Cardiac atrium fibroblast (primary cell): Measurements from ENCODE around the gene GPR84. TPM values are rescaled to one million over a fixed set of nuclear protein-coding genes. Genes with fewer than 3 reads are reported as not detected.

Source experiments
- total RNA-seq: library from RNA; depleted of rRNA; stranded (reverse); fragments of >200 nt; gene quantifications from 2 replicates; pipeline ENCODE4 v1.2.3, GENCODE V29; 2015

GPR84 gene
- total RNA-seq: not detected in 2 replicates

DNA sequence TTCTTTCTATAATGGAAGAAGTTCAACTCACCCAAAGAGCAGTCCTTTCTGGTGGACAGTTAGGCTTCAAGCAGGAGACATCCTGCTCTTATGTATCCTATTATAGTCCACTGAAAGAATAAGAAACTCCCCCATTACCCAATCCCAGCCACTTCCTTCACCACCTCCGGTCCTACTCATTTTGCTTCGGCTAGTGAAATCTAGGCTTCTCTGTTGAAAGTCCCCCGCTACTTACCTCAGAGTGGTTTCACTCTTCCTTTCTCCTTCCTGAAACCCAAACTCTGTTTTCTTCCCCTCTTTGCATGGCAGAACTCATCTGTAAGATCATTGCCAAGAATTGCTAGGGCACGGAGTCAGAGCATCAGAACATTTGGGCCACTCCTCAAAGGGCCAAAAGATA lies at the start of gene GPR84:
GPR84 (minus strand) TSS at position 74 of the 400 bp plus-strand sequence. CDS start 635 bp downstream, outside the sequence.

DNA sequence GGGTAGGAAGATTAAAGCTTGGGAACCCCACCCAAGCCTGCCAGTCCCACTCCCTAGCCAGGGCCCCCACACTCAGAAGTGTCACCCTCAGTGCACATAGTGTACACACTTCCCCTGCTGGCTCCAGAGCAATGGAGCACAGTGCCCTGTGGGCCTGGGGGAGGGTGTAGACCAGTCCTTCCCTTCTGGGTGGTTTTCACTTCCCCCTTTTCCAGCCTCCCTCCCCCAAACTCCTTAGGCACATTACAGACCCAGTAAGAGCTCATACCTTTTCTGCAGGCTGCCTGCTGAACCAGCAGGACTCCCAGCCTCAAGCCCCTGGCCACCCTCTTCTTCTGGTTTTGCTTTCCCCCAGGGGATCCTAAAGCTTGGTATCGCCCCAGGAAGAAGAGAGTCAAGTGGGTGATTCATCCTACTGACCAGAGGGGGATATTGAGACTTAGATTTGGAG lies 20.3 kb upstream of the GPR84 start, which contains the start of gene ZNF385A:
ZNF385A (minus strand) TSS at position 143 of the 451 bp plus-strand sequence. CDS start 219 bp downstream, outside the sequence.

DNA sequence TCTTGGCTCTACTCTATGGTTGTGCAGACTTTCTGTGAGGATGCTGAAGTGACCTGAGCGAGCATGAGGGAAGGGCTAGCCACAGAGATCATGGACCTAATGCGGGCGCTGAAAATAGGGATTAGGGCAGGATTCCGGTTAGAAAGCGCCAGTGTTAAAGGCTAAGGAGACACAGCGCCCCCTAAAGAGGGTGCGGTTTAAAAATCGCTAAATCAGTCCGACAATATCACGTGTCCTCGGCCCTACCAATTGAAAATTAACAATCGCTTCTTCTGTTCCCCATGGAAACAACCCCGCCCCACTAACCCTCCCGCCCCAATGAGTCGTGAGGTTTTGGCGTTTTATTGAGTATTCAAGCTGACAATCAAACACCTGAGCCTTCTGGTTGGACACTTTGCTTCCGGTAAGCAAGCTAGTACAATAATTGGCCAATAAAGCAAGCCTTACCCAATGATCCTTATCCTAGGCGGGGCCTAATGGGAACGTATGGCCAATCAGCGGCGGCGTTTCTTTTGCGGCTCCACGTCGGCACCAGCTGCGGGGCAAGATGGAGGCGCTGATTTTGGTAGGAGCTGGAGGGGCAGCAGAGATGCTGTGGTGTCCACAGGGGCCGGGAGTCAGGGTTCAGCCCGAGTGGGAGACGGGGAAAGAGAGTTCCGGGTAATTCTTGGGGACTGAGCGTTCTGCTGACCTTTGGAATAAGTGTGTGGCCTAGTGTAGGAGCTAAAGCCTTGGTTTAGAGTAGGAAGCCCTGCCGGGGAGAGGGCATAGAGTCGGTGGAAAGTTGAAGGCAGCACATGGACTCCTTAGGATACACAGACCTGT lies 39.5 kb downstream of the GPR84 start, which contains the start of gene COPZ1:
COPZ1 (plus strand) TSS at position 515 of the 825 bp plus-strand sequence; CDS start at position 548, 33 bp downstream.

Other genes with a start within 250 kb of the GPR84 start
- 33.4 and 57.5 TPM in 2 replicates for gene SMUG1, start 175.5 kb downstream of the GPR84 start, total RNA-seq
- 22.0 and 31.1 TPM in 2 replicates for gene CBX5, start 84.4 kb downstream of the GPR84 start, total RNA-seq
- 355 and 603 TPM in 2 replicates for gene HNRNPA1, start 83.8 kb downstream of the GPR84 start, total RNA-seq
- 1.6 TPM in 1 of 2 replicates, not detected in the other for gene NFE2, start 63.5 kb downstream of the GPR84 start, total RNA-seq
- 137 and 152 TPM in 2 replicates for gene COPZ1, start 39.4 kb downstream of the GPR84 start, total RNA-seq
- gene ZNF385A, start 20.2 kb upstream of the GPR84 start, total RNA-seq: 3.2 and 14.3 TPM in 2 replicates
- 364 and 402 TPM in 2 replicates for gene ITGA5, start 54.8 kb upstream of the GPR84 start, total RNA-seq
- not detected in 2 replicates for gene GTSF1, start 109.1 kb upstream of the GPR84 start, total RNA-seq
- not detected in 2 replicates for gene NCKAP1L, start 133.3 kb upstream of the GPR84 start, total RNA-seq
- 0.49 and 0.54 TPM in 2 replicates for gene PDE1B, start 185.1 kb upstream of the GPR84 start, total RNA-seq
- not detected in 2 replicates for gene PPP1R1A, start 224.2 kb upstream of the GPR84 start, total RNA-seq